ENCODE measurements around the gene SORCS3.

DNA sequence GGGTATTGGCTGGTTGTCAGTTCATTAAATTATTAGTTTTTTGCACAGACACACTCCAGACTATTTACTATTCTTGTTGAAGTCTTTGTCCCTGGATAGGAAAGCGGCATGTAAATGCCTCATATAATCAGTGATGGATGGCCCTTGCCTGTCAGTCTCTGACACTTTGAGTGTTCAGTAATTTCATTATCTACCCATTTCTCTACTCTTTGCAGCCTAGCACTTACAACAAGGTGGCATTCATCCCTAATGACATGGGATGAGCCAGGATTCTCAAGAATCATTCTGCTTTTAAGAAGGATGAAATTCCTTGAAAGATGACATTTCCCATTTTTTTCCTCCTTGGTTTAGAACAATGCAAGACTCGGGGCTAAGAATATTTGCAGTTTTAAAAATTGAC lies 155.7 kb downstream of the SORCS3 start:
- TF ChIP-seq, protein P1, sequence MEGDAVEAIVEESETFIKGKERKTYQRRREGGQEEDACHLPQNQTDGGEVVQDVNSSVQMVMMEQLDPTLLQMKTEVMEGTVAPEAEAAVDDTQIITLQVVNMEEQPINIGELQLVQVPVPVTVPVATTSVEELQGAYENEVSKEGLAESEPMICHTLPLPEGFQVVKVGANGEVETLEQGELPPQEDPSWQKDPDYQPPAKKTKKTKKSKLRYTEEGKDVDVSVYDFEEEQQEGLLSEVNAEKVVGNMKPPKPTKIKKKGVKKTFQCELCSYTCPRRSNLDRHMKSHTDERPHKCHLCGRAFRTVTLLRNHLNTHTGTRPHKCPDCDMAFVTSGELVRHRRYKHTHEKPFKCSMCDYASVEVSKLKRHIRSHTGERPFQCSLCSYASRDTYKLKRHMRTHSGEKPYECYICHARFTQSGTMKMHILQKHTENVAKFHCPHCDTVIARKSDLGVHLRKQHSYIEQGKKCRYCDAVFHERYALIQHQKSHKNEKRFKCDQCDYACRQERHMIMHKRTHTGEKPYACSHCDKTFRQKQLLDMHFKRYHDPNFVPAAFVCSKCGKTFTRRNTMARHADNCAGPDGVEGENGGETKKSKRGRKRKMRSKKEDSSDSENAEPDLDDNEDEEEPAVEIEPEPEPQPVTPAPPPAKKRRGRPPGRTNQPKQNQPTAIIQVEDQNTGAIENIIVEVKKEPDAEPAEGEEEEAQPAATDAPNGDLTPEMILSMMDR (IDR thresholded peaks at IDR 0.05): no peak
- TF ChIP-seq POLR2A (IDR thresholded peaks at IDR 0.05): no peak

Measured in lower leg skin (tissue), 3 donors.